HEK293 (cell line): ENCODE measurements around the gene RFLNA.

Experiments used
- KLF1 ChIP-seq: fragments of 450-650 bp; formaldehyde crosslinking; IDR thresholded peaks from 2 replicates; pipeline ENCODE4 v1.5.1; 2016; ENCODE audit warnings: missing biosample characterization, missing genetic modification characterization
- KLF16 ChIP-seq: fragments of 450-650 bp; formaldehyde crosslinking; IDR thresholded peaks from 2 replicates; pipeline ENCODE4 v1.5.1; 2017; ENCODE audit warnings: missing biosample characterization, missing genetic modification characterization
- KLF9 ChIP-seq: fragments of 450-650 bp; formaldehyde crosslinking; IDR thresholded peaks from 2 replicates; pipeline ENCODE4 v1.5.1; 2016; ENCODE audit warnings: missing biosample characterization, missing genetic modification characterization, low read depth
- WT1 ChIP-seq: fragments of 450-650 bp; formaldehyde crosslinking; IDR thresholded peaks from 2 replicates; pipeline ENCODE4 v1.5.1; 2016; ENCODE audit warnings: missing biosample characterization, missing genetic modification characterization
- YY1 ChIP-seq: fragments of 450-650 bp; formaldehyde crosslinking; IDR thresholded peaks from 2 replicates; pipeline ENCODE4 v1.5.1; 2018; ENCODE audit warnings: missing biosample characterization, missing genetic modification characterization
- ZBTB17 ChIP-seq: fragments of 450-650 bp; formaldehyde crosslinking; IDR thresholded peaks from 2 replicates; pipeline ENCODE4 v1.5.1; 2016; ENCODE audit warnings: missing biosample characterization, missing genetic modification characterization
- ZNF423 ChIP-seq: fragments of 450-650 bp; formaldehyde crosslinking; IDR thresholded peaks from 2 replicates; pipeline ENCODE4 v1.5.1; 2016; ENCODE audit warnings: missing biosample characterization, missing genetic modification characterization
- ZNF571 ChIP-seq: fragments of 450-650 bp; formaldehyde crosslinking; IDR thresholded peaks from 2 replicates; pipeline ENCODE4 v1.5.0; 2017; ENCODE audit warnings: missing biosample characterization, missing genetic modification characterization
- ZNF776 ChIP-seq: fragments of 450-650 bp; formaldehyde crosslinking; IDR thresholded peaks from 2 replicates; pipeline ENCODE4 v1.5.0; 2017; ENCODE audit warnings: missing biosample characterization, missing genetic modification characterization, borderline replicate concordance
- TF ChIP-seq, protein P1 (sequence below): fragments of 450-650 bp; formaldehyde crosslinking; IDR thresholded peaks from 2 replicates; pipeline ENCODE4 v1.5.1; 2016; ENCODE audit warnings: missing biosample characterization, missing genetic modification characterization

DNA sequence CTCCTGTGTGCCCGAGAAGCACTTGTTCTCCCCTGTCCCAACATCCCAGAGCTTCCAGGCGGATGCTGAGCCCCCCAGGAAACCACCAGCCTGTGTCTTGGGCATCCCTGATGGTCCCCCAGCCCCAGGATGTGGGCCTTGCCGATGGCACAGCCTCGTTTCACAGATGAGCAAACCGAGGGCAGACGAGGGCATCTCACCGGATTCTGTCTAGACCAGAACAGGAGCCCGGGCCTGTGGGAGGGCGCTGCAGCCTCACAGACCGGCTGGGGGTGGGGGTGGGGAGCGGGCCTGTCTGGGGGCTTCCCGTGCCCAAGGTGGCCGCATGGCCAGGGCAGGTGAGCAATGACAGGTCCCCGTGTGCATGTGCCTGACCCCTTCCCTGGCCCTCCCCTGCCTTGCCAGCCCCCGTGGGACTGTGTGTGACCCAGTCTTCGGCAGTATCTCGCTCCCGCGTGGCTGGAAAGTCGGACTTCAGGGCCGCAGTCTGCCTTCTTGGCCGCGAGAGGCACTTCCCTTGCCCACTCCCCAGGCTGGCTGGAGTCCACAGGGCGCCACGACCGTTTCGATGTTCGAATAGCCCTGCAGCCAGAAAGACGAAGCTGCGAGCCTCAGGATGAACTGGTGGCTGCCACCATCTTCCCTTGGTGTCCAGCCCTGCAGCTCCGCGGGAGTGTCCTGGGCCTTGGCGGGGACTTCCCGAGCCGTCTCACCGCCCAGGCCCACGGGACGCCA is 8.9 kb downstream of the RFLNA start:
- TF ChIP-seq ZNF776: no peak
- TF ChIP-seq, protein P1, sequence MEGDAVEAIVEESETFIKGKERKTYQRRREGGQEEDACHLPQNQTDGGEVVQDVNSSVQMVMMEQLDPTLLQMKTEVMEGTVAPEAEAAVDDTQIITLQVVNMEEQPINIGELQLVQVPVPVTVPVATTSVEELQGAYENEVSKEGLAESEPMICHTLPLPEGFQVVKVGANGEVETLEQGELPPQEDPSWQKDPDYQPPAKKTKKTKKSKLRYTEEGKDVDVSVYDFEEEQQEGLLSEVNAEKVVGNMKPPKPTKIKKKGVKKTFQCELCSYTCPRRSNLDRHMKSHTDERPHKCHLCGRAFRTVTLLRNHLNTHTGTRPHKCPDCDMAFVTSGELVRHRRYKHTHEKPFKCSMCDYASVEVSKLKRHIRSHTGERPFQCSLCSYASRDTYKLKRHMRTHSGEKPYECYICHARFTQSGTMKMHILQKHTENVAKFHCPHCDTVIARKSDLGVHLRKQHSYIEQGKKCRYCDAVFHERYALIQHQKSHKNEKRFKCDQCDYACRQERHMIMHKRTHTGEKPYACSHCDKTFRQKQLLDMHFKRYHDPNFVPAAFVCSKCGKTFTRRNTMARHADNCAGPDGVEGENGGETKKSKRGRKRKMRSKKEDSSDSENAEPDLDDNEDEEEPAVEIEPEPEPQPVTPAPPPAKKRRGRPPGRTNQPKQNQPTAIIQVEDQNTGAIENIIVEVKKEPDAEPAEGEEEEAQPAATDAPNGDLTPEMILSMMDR: no peak
- TF ChIP-seq ZNF423 (tag by site-specific recombination): no peak
- TF ChIP-seq KLF1: no peak
- no peak for TF ChIP-seq ZNF571
- no peak for TF ChIP-seq KLF9 (tag by site-specific recombination)
- no peak for TF ChIP-seq YY1 (tag by site-specific recombination)
- no peak for TF ChIP-seq WT1 (tag by site-specific recombination)
- no peak for TF ChIP-seq ZBTB17
- TF ChIP-seq KLF16 (tag by site-specific recombination): no peak
